ENCODE results near the gene SNAPC4.
"Not testable (repeated sequence)": the region's sequence is repeated elsewhere in the genome, so short reads cannot be mapped to it uniquely, and the experiment has no call there.

The SNAPC4 gene

GRCh38 chr9:136354592-136355085 lies 45.3 kb downstream of the SNAPC4 start:
- peak in 1 of 3 donors; percentile 21 for DNase-seq

GRCh38 chr9:136353757-136354488 lies 46.0 kb downstream of the SNAPC4 start:
- no peak for DNase-seq

DNA sequence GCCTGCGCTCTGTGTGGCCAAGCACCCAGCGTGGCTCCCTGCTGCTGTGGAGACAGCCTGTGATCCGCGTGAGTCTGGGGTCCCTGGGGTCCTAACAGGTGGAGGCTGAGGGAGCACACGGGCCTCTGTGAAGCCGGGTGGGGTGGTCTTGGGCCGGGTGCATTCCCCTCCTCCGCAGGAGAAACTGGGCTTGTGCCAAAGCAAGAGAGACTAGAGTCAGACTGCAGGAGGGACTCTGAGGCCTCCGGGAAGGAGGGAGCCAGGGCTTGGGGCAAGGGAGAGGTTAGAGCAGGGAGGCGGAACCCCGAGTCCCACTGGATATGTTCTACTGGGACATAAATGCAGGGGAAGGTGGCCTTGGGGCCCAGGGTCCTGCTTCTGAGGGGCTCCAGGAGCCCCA lies 46.9 kb downstream of the SNAPC4 start:
- DNase-seq = no peak

DNA sequence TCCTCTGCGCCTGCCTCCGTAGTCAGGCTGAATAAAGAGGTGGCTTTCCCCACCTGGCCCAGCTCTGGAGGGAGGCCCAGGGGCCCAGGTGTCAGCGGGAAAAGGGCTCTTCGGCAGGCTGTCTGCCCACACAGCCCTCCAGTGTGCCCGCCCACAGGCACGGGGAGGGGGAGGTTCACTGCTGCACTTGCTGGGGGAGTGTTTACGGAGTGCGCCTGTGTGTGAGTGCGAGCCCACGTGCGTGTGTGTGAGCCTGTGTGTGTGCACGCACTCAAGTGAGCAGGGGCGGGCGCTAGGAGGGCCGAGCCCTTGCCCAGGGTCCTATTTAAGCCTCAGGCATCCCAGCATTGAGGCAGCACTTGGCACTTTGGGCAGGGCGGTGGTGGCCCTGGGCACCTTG lies 47.3 kb downstream of the SNAPC4 start:
- no peak for DNase-seq

DNA sequence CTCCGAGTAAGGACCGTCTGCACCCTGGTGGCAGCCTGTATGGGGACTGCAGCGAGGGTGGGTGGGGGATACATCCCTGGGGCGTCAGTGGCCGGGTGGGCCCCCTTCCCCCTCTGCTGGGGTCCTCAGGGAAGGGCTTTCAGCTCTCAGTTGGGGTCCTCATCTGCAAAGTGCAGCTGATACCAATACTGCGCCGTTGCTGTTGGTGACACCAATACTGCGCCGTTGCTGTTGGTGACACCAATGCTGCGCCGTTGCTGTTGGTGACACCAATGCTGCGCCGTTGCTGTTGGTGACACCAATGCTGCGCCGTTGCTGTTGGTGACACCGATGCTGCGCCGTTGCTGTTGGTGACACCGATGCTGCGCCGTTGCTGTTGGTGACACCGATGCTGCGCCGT lies 48.1 kb downstream of the SNAPC4 start:
- DNase-seq = not testable (repeated sequence)

- DNase-seq = no peak
Observed at GRCh38 chr9:136351252-136351800, 48.6 kb downstream of the SNAPC4 start.

All from suppressor macrophage treated with lipopolysaccharide for 1 hour (primary cell).